HG02642 (cell line): ENCODE data around the gene HACD1.

Experiments used
- ATAC-seq: cut with Tn5 transposase; IDR thresholded peaks from one replicate; pipeline ENCODE4 v1.9.1; 2021; ENCODE audit warnings: mild to moderate bottlenecking; ENCODE audit not compliant: unreplicated experiment, poor library complexity

Gene HACD1

GRCh38 chr10:17617031-17617911 is at the start of gene HACD1:
Gene HACD1, minus strand, starts transcription at chr10:17617374. Its CDS starts 35 bp downstream, at chr10:17617339.
- ATAC-seq = peak; percentile 70

- no peak for ATAC-seq
These were observed 48.6 kb upstream of the HACD1 start for GRCh38 chr10:17665747-17666146.

GRCh38 chr10:17663450-17663849 is 46.3 kb upstream of the HACD1 start:
- no peak for ATAC-seq

- ATAC-seq = no peak
These were observed 45.3 kb upstream of the HACD1 start for GRCh38 chr10:17662193-17663138.

- no peak for ATAC-seq
These were observed 44.3 kb upstream of the HACD1 start for GRCh38 chr10:17661510-17661909.

GRCh38 chr10:17660921-17661320 is 43.7 kb upstream of the HACD1 start:
- no peak for ATAC-seq

- no peak for ATAC-seq
These were observed 42.2 kb upstream of the HACD1 start for GRCh38 chr10:17659365-17659764.

GRCh38 chr10:17657103-17657500 is 39.9 kb upstream of the HACD1 start:
- ATAC-seq = no peak

- ATAC-seq = peak; percentile 90
These were observed 38.5 kb upstream of the HACD1 start for GRCh38 chr10:17655567-17656146.

GRCh38 chr10:17655009-17655408 is 37.8 kb upstream of the HACD1 start:
- peak; percentile 26 for ATAC-seq

- peak; percentile 31 for ATAC-seq
These were observed 35.4 kb upstream of the HACD1 start for GRCh38 chr10:17652585-17652984.

GRCh38 chr10:17651896-17652295 is 34.7 kb upstream of the HACD1 start:
- ATAC-seq = no peak

- ATAC-seq = no peak
These were observed 33.2 kb upstream of the HACD1 start for GRCh38 chr10:17650416-17650815.

- ATAC-seq = no peak
These were observed 32.7 kb upstream of the HACD1 start for GRCh38 chr10:17649836-17650235.

GRCh38 chr10:17649052-17649451 is 31.9 kb upstream of the HACD1 start:
- ATAC-seq = no peak

- no peak for ATAC-seq
These were observed 31.3 kb upstream of the HACD1 start for GRCh38 chr10:17648243-17649035.

- no peak for ATAC-seq
These were observed 30.2 kb upstream of the HACD1 start for GRCh38 chr10:17647326-17647725.

GRCh38 chr10:17645621-17646345 is 28.6 kb upstream of the HACD1 start:
- ATAC-seq = no peak

- peak; percentile 35 for ATAC-seq
These were observed 27.3 kb upstream of the HACD1 start for GRCh38 chr10:17644485-17644943.
